ENCODE measurements around the gene TOPORS.

TOPORS gene

GRCh38 chr9:32508728-32509127 is 43.7 kb downstream of the TOPORS start:
- DNase-seq (ENCODE audit: low read depth in 1 of 2, low spot score in 1 of 2) = no peak

GRCh38 chr9:32503008-32503407 is 49.4 kb downstream of the TOPORS start:
- DNase-seq (ENCODE audit: low read depth in 1 of 2, low spot score in 1 of 2) = no peak

- DNase-seq (ENCODE audit: low read depth in 1 of 2, low spot score in 1 of 2) = no peak
Measured at GRCh38 chr9:32502464-32502863, 49.9 kb downstream of the TOPORS start.

- DNase-seq (ENCODE audit: low read depth in 1 of 2, low spot score in 1 of 2) = no peak
Measured at GRCh38 chr9:32501868-32502267, 50.5 kb downstream of the TOPORS start.

GRCh38 chr9:32500768-32501167 is 51.6 kb downstream of the TOPORS start:
- DNase-seq (ENCODE audit: low read depth in 1 of 2, low spot score in 1 of 2) = no peak

GRCh38 chr9:32497921-32498320 is 54.5 kb downstream of the TOPORS start:
- no peak for DNase-seq (ENCODE audit: low read depth in 1 of 2, low spot score in 1 of 2)

GRCh38 chr9:32490601-32491000 is 61.8 kb downstream of the TOPORS start:
- no peak for DNase-seq (ENCODE audit: low read depth in 1 of 2, low spot score in 1 of 2)
